Activated CD4-positive, alpha-beta T cell treated with anti-CD3 and anti-CD28 coated beads, Interleukin-2, amount 50 U/mL, for 24 hours (primary cell): ENCODE measurements around the gene RIN1.
"Not testable (repeated sequence)": the region's sequence is repeated elsewhere in the genome, so short reads cannot be mapped to it uniquely, and the experiment has no call there.

Experiments
- DNase-seq, 2 donors: peaks; one replicate each; pipeline ENCODE4 v3.0.0-alpha.2; 2020; ENCODE audit warnings: low read depth in 1 of 2, low spot score in 1 of 2

Gene RIN1

GRCh38 chr11:66359662-66360087 is 23.4 kb upstream of the RIN1 start:
- DNase-seq = no peak

GRCh38 chr11:66350560-66351235 is 14.5 kb upstream of the RIN1 start:
- DNase-seq = not testable (repeated sequence)

GRCh38 chr11:66349084-66349386 is 12.8 kb upstream of the RIN1 start:
- no peak for DNase-seq

GRCh38 chr11:66347425-66348276 is 11.4 kb upstream of the RIN1 start, which contains the start of gene B4GAT1:
B4GAT1 (minus strand) TSS chr11:66347629; CDS start chr11:66347545, 84 bp downstream.
- peak; percentile 82 to 87 for DNase-seq

- no peak for DNase-seq
Observed at GRCh38 chr11:66346476-66347424, 10.5 kb upstream of the RIN1 start.

- DNase-seq = no peak
Observed at GRCh38 chr11:66345316-66345649, 9.0 kb upstream of the RIN1 start.

- DNase-seq = peak; percentile 84 to 95
Observed at GRCh38 chr11:66344550-66345315, 8.5 kb upstream of the RIN1 start, which contains the start of gene BRMS1. BRMS1 (minus strand) TSS chr11:66345104; CDS start chr11:66342234, 2,870 bp downstream.

GRCh38 chr11:66343176-66343575 is 6.9 kb upstream of the RIN1 start:
- no peak for DNase-seq

GRCh38 chr11:66341502-66342126 is 5.4 kb upstream of the RIN1 start:
- no peak for DNase-seq

GRCh38 chr11:66340596-66341501 is 4.6 kb upstream of the RIN1 start:
- DNase-seq = no peak

GRCh38 chr11:66339686-66340483 is 3.7 kb upstream of the RIN1 start:
- no peak for DNase-seq

GRCh38 chr11:66339162-66339675 is 3.0 kb upstream of the RIN1 start:
- DNase-seq = no peak

GRCh38 chr11:66338276-66339161 is 2.3 kb upstream of the RIN1 start:
- no peak for DNase-seq

GRCh38 chr11:66337103-66337899 is 1.1 kb upstream of the RIN1 start:
- DNase-seq = no peak

GRCh38 chr11:66335531-66336233 is 552 bp downstream of the RIN1 start:
- DNase-seq = no peak
